Body of pancreas (tissue), 4 donors: ENCODE results near the gene GIT1.
A peak's percentile ranks its signal among the peaks of the same experiment; 100 is the strongest.

Source experiments
- POLR2A ChIP-seq, 3 donors: fragments of 450-650 bp; IDR thresholded peaks; one replicate each; pipeline ENCODE4 v1.6.1; 2016; ENCODE audit warnings: antibody characterized with exemption in 3 of 3, mild to moderate bottlenecking in 2 of 3
- TF ChIP-seq, protein P1 (sequence below), 7 experiments: fragments of 450-650 bp in 4 of 7; fragments of 200-600 bp in 3 of 7; sonication (generic) in 3 of 7; IDR thresholded peaks; one replicate each; pipeline ENCODE4 v1.5.1; 2016 to 2019; ENCODE audit warnings: antibody characterized with exemption in 7 of 7

DNA sequence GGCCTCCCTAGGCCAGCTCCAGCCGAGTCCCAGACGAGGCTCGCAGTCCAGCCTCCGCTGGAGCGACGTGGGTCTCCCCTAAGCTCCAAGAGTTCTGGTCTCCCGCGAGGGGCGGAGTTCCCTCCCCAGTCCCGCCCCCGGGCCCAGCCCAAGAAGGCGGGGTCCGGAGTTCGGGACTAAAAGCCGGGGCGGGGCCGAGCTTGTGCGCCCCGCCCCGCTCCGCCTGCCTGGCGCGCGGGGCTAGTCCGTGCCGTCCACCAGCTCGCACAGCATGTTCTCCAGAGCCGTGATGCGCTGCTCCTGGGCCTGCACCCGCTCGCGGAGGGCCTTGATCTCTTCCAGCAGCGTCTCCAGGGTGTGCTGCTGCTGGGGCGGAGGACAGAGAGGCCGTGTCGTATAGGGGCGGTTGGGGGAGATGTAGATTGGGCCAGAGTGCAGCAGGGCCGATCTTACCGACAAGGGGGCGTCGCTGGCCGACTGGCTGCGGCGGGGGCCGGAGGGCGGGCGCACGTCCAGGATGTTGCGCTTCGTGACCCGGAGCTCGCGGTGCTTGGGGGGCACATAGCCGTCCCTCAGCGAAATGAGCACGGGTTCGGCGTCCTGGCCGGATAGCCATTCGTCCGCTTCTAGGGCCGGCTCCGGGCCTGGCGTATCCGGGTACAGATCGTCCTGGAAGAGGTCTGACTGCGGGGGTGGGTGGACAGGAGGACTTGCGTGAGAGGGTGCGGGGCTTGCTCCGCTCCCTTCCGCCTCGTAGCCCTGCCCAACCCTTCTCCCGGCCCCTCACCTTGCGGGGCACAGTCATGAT, 26.2 kb upstream of the GIT1 start:
- TF ChIP-seq, protein P1, sequence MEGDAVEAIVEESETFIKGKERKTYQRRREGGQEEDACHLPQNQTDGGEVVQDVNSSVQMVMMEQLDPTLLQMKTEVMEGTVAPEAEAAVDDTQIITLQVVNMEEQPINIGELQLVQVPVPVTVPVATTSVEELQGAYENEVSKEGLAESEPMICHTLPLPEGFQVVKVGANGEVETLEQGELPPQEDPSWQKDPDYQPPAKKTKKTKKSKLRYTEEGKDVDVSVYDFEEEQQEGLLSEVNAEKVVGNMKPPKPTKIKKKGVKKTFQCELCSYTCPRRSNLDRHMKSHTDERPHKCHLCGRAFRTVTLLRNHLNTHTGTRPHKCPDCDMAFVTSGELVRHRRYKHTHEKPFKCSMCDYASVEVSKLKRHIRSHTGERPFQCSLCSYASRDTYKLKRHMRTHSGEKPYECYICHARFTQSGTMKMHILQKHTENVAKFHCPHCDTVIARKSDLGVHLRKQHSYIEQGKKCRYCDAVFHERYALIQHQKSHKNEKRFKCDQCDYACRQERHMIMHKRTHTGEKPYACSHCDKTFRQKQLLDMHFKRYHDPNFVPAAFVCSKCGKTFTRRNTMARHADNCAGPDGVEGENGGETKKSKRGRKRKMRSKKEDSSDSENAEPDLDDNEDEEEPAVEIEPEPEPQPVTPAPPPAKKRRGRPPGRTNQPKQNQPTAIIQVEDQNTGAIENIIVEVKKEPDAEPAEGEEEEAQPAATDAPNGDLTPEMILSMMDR (IDR thresholded peaks at IDR 0.05) = peak in 1 of 7 experiments; percentile 3
- peak in 2 of 3 donors; percentile 20 to 36 for TF ChIP-seq POLR2A (IDR thresholded peaks at IDR 0.05)
